Ramos (cell line): Measurements from ENCODE around the gene VIP.

Source experiments
- in situ Hi-C: fragments of 300-500 bp; cut with MboI; formaldehyde crosslinking; loops from one replicate; pipeline ENCODE4 v1.14.3; 2022; ENCODE audit warnings: low sequenced_read_pairs; ENCODE audit not compliant: unreplicated experiment

Gene VIP

GRCh38 chr6:152775428-152775827 is 24.8 kb downstream of the VIP start:
- in situ Hi-C loops, result no loop called here

GRCh38 chr6:152776833-152777232 is 26.2 kb downstream of the VIP start:
- in situ Hi-C loops, result no loop called here

- in situ Hi-C loops, result no loop called here
These were observed 32.8 kb downstream of the VIP start for GRCh38 chr6:152783217-152783878.

- in situ Hi-C loops, result no loop called here
These were observed 44.1 kb downstream of the VIP start for GRCh38 chr6:152794696-152795095.

- in situ Hi-C loops, result no loop called here
These were observed 53.6 kb downstream of the VIP start for GRCh38 chr6:152804150-152804549.
